Activated T-cell treated with anti-CD3 and anti-CD28 coated beads, Interleukin-2, amount 50 U/mL, for 24 hours (primary cell): ENCODE results near the gene HK1.

Source experiments
- DNase-seq: peaks from one replicate; pipeline ENCODE4 v3.0.0-alpha.2; 2020
- H3K27ac Mint-ChIP-seq: 2 replicates; pipeline ENCODE4 v1.8.0; 2020; ENCODE audit warnings: mild to moderate bottlenecking, mixed read lengths
- H3K27me3 Mint-ChIP-seq: 2 replicates; pipeline ENCODE4 v1.8.0; 2020; ENCODE audit warnings: mixed read lengths
- H3K36me3 Mint-ChIP-seq: 2 replicates; pipeline ENCODE4 v1.8.0; 2020; ENCODE audit warnings: low read depth, mixed read lengths
- H3K4me1 Mint-ChIP-seq: 2 replicates; pipeline ENCODE4 v1.8.0; 2020; ENCODE audit warnings: low read depth, mixed read lengths
- H3K4me3 Mint-ChIP-seq: 2 replicates; pipeline ENCODE4 v1.8.0; 2020; ENCODE audit warnings: mild to moderate bottlenecking, moderate library complexity, mixed read lengths
- H3K9me3 Mint-ChIP-seq: 2 replicates; pipeline ENCODE4 v1.8.0; 2020; ENCODE audit warnings: mixed read lengths

The HK1 gene

GRCh38 chr10:69364232-69364940, 86.1 kb downstream of the HK1 start:
- Mint-ChIP-seq H3K4me1 (peaks cover 33% of the 10 kb centered on the region), H3K27me3 (no peaks in the 10 kb centered on the region), H3K9me3 (no peaks in the 10 kb centered on the region), H3K4me3 (no peak overlapping the region), H3K36me3 (peaks cover 97% of the 10 kb centered on the region), H3K27ac (peak overlapping the region; percentile 57)
- no peak for DNase-seq

GRCh38 chr10:69366738-69367137, 88.4 kb downstream of the HK1 start:
- H3K36me3 Mint-ChIP-seq: peaks cover 98% of the 10 kb centered on the region
- no peaks in the 10 kb centered on the region for H3K27me3 Mint-ChIP-seq
- H3K9me3 Mint-ChIP-seq: no peaks in the 10 kb centered on the region
- peak overlapping the region; percentile 66 for H3K27ac Mint-ChIP-seq
- no peak overlapping the region for H3K4me3 Mint-ChIP-seq
- no peak for DNase-seq
- H3K4me1 Mint-ChIP-seq: peaks cover 14% of the 10 kb centered on the region

GRCh38 chr10:69367469-69367868, 89.2 kb downstream of the HK1 start:
- H3K4me3 Mint-ChIP-seq: no peak overlapping the region
- peaks cover 99% of the 10 kb centered on the region for H3K36me3 Mint-ChIP-seq
- DNase-seq: no peak
- H3K27me3 Mint-ChIP-seq: no peaks in the 10 kb centered on the region
- H3K27ac Mint-ChIP-seq: peak overlapping the region; percentile 23
- H3K9me3 Mint-ChIP-seq: no peaks in the 10 kb centered on the region
- H3K4me1 Mint-ChIP-seq: peaks cover 14% of the 10 kb centered on the region

GRCh38 chr10:69372126-69372980, 94.1 kb downstream of the HK1 start:
- H3K27ac Mint-ChIP-seq: no peak overlapping the region
- H3K36me3 Mint-ChIP-seq: peaks cover 97% of the 10 kb centered on the region
- H3K27me3 Mint-ChIP-seq: no peaks in the 10 kb centered on the region
- H3K9me3 Mint-ChIP-seq: no peaks in the 10 kb centered on the region
- no peak for DNase-seq
- H3K4me1 Mint-ChIP-seq: peaks cover 18% of the 10 kb centered on the region
- H3K4me3 Mint-ChIP-seq: no peak overlapping the region

- Mint-ChIP-seq H3K27me3 (no peaks in the 10 kb centered on the region), H3K4me3 (no peak overlapping the region), H3K4me1 (peaks cover 18% of the 10 kb centered on the region), H3K27ac (peak overlapping the region; percentile 82), H3K36me3 (peaks cover 97% of the 10 kb centered on the region), H3K9me3 (no peaks in the 10 kb centered on the region)
- no peak for DNase-seq
Observed at GRCh38 chr10:69374242-69374641, 95.9 kb downstream of the HK1 start.

- Mint-ChIP-seq H3K9me3 (no peaks in the 10 kb centered on the region), H3K4me3 (no peak overlapping the region), H3K36me3 (peaks cover 97% of the 10 kb centered on the region), H3K27ac (peak overlapping the region; percentile 82), H3K4me1 (peaks cover 18% of the 10 kb centered on the region), H3K27me3 (no peaks in the 10 kb centered on the region)
- no peak for DNase-seq
Observed at GRCh38 chr10:69374931-69375306, 96.6 kb downstream of the HK1 start.

GRCh38 chr10:69375307-69376151, 97.2 kb downstream of the HK1 start:
- DNase-seq: no peak
- H3K36me3 Mint-ChIP-seq: peaks cover 97% of the 10 kb centered on the region
- peaks cover 18% of the 10 kb centered on the region for H3K4me1 Mint-ChIP-seq
- H3K4me3 Mint-ChIP-seq: no peak overlapping the region
- no peaks in the 10 kb centered on the region for H3K9me3 Mint-ChIP-seq
- no peaks in the 10 kb centered on the region for H3K27me3 Mint-ChIP-seq
- H3K27ac Mint-ChIP-seq: peak overlapping the region; percentile 82

GRCh38 chr10:69376662-69377061, 98.4 kb downstream of the HK1 start:
- peaks cover 17% of the 10 kb centered on the region for H3K4me1 Mint-ChIP-seq
- H3K27ac Mint-ChIP-seq: peak overlapping the region; percentile 69
- no peak overlapping the region for H3K4me3 Mint-ChIP-seq
- no peaks in the 10 kb centered on the region for H3K9me3 Mint-ChIP-seq
- DNase-seq: no peak
- H3K27me3 Mint-ChIP-seq: no peaks in the 10 kb centered on the region
- peaks cover 97% of the 10 kb centered on the region for H3K36me3 Mint-ChIP-seq

GRCh38 chr10:69377191-69377590, 98.9 kb downstream of the HK1 start:
- peaks cover 12% of the 10 kb centered on the region for H3K4me1 Mint-ChIP-seq
- no peak for DNase-seq
- no peaks in the 10 kb centered on the region for H3K9me3 Mint-ChIP-seq
- H3K27ac Mint-ChIP-seq: peak overlapping the region; percentile 16
- no peak overlapping the region for H3K4me3 Mint-ChIP-seq
- no peaks in the 10 kb centered on the region for H3K27me3 Mint-ChIP-seq
- peaks cover 97% of the 10 kb centered on the region for H3K36me3 Mint-ChIP-seq

- DNase-seq: no peak
- Mint-ChIP-seq H3K27me3 (no peaks in the 10 kb centered on the region), H3K36me3 (peaks cover 97% of the 10 kb centered on the region), H3K9me3 (no peaks in the 10 kb centered on the region), H3K4me3 (no peak overlapping the region), H3K4me1 (peaks cover 11% of the 10 kb centered on the region), H3K27ac (peak overlapping the region; percentile 74)
Observed at GRCh38 chr10:69377933-69378332, 99.6 kb downstream of the HK1 start.

- H3K27me3 Mint-ChIP-seq: no peaks in the 10 kb centered on the region
- no peaks in the 10 kb centered on the region for H3K9me3 Mint-ChIP-seq
- no peak for DNase-seq
- H3K36me3 Mint-ChIP-seq: peaks cover 98% of the 10 kb centered on the region
- no peak overlapping the region for H3K27ac Mint-ChIP-seq
- H3K4me3 Mint-ChIP-seq: no peak overlapping the region
- no peaks in the 10 kb centered on the region for H3K4me1 Mint-ChIP-seq
Observed at GRCh38 chr10:69379800-69380199, 101.5 kb downstream of the HK1 start.

- Mint-ChIP-seq H3K27me3 (no peaks in the 10 kb centered on the region), H3K36me3 (peaks cover 96% of the 10 kb centered on the region), H3K27ac (peak overlapping the region; percentile 63), H3K4me3 (no peak overlapping the region), H3K9me3 (no peaks in the 10 kb centered on the region), H3K4me1 (no peaks in the 10 kb centered on the region)
- no peak for DNase-seq
Observed at GRCh38 chr10:69382382-69383117, 104.3 kb downstream of the HK1 start.

- no peaks in the 10 kb centered on the region for H3K27me3 Mint-ChIP-seq
- H3K4me1 Mint-ChIP-seq: no peaks in the 10 kb centered on the region
- H3K36me3 Mint-ChIP-seq: peaks cover 96% of the 10 kb centered on the region
- DNase-seq: no peak
- peak overlapping the region; percentile 30 for H3K27ac Mint-ChIP-seq
- no peak overlapping the region for H3K4me3 Mint-ChIP-seq
- H3K9me3 Mint-ChIP-seq: no peaks in the 10 kb centered on the region
Observed at GRCh38 chr10:69383558-69383957, 105.3 kb downstream of the HK1 start.

- Mint-ChIP-seq H3K27ac (peak overlapping the region; percentile 30), H3K9me3 (no peaks in the 10 kb centered on the region), H3K27me3 (no peaks in the 10 kb centered on the region), H3K4me1 (peaks cover 3% of the 10 kb centered on the region), H3K36me3 (peaks cover 97% of the 10 kb centered on the region), H3K4me3 (no peak overlapping the region)
- no peak for DNase-seq
Observed at GRCh38 chr10:69384320-69384719, 106.0 kb downstream of the HK1 start.
